HG02943 (cell line): ENCODE measurements around the gene ELMO1.

Experiments used
- ATAC-seq: cut with Tn5 transposase; IDR thresholded peaks from one replicate; pipeline ENCODE4 v1.9.1; 2021; ENCODE audit warnings: mild to moderate bottlenecking, low read depth, moderate library complexity; ENCODE audit not compliant: unreplicated experiment

ELMO1 gene

DNA sequence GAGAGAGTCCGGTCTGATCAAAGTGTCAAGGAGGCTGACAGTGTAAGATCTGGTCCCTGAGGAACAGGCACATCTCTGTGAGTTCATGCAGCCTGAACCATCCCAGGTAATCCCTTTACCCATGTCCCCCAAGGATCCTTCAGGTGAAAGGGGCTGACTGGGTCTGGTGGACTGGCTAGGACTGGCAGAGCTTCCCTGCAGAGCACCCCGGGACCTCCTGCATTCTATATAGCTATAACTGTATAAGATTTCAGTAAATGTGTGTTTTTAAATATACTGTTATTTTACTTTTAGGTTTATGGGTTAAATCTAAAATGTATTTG lies 246.8 kb downstream of the ELMO1 start:
- ATAC-seq = no peak

DNA sequence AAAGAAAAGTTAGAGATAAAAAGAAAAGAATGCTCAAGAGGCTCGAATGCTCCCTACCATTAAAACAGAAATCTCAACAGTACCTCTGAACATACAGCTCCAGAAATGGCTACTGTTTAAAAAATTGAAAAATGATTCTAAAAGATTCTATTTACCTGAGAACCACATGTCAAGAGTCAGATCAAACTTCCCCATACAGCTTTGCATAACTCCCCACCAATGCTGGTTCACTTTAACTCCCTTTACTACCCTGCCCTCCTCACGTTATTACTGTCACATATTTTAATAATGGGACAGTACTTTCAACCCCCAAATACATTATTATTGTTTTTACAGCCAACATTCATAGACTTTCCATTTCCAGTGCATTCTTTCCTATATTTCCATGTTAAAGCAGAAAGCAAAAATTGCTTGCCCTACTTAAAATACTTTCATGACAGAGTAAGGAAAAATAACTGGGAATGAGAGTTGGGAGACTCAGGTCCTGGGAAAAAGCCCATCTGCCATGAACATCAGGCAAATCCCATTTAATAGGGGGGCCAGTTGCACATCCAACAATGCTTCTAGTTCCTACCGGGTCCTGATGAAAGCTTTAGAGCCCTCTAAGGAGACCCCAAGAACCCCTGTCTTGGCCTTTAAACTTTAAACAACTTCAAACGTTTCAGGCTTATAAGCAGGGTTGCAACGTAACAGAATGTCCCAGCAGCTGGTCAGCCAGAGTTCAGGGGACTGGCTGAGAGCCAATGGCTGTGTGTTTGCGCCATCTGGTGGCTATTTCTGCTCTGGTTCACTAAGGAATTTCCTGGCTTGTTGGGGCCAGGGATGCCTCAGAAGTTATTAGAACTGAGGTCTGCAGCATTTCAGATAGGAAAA lies 247.4 kb downstream of the ELMO1 start:
- no peak for ATAC-seq

DNA sequence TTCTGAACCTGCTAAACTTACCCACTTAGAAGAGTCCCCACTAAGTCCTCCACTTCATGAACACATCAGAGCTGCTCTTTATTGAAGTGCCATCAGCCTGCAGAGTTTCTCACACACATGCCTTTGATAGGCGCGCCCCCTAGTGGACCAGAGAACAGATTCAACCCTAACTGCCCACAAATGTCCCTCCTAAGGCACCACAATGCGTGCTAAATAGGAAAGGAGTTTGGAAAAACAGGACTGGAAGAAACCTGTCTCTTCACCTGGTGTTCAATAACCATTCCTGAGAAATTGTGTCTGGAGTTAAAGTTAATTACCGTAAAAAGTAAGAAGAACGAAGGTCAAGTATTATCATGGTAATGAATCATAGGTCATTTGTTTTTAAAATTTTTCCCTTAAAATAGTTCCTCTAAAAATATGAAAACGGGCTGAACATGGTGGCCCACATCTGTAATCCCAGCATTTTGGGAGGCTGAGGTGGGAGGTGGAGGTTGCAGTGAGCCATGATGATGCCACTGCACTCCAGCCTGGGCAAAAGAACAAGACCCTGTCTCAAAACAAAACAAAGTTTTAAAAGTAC lies 249.7 kb downstream of the ELMO1 start:
- peak; percentile 70 for ATAC-seq

DNA sequence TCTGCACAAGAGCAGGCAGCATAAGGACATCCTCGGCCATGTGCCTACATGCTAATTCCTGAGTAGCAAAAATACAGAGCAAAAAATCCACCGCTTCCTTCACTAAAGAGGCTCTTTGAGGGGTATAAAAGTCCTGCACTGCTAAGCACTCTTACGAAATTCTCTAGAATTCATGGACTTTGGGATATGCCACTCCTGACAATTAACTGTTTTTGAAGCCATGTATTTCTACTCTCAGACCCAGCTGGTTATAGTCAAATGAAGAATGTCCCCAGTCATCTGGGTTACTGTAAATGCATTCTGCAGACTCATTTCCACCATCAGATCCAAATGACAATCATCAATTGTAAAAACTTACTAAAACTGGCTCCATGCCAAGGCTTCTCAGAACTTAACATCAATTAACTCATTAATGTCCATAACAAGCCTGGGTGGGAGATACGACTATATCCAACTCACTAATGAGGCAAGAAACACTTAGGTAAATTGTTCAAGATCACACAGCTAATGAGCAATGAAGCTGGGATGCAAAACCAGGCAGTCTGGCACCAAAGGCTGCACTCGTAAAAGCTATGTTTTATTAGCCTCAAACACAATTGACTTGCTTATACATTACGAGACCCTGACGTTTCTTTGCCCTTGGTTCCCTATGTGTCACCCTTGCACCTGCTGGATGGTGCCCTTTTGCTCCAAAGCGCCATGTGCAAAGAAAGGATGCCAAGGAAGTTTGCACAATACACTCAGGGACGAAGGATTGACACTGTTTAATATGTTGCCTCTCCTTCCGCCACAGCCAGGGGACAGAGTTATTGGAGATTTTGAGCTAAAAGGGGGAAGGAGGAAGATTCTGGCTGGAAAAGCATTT lies 250.4 kb downstream of the ELMO1 start:
- ATAC-seq = no peak

DNA sequence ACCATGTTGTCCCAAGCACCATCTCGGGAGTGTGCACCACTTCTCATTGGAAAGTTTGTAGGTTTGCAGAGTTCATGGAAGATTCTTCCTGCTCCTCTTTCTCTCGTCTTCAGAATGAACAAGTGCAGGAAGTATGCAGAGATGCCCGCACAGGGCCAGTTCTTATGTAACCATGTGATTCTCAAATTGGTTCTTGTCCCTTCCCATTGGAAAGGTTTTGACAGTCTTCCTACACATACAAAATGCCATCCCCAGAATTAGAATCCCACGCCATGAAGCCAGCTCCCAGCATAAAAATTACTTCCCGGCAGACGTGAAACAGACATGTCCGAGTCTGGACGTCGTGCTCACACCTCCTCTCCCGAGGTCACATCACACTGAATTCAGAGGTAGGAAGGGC lies 251.6 kb downstream of the ELMO1 start:
- ATAC-seq = no peak

DNA sequence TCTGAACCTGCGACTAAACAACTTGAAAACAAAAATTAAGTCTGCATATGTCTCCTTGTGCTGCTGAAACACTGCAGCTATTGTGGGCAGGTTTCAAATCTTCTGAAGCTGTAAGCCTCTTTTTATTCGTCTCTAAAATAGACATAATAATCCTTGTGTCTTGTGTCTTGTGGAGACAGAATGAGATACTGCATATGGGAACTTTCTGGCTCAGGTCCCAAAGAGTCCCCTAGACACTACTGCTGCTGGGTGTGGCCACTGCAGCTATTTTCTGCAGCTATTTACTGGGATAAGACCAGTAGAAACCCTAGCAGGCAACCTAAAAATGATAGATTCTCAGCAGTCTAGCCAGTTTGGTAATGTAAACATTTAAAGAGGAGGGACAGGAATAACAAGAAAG lies 252.0 kb downstream of the ELMO1 start:
- no peak for ATAC-seq

DNA sequence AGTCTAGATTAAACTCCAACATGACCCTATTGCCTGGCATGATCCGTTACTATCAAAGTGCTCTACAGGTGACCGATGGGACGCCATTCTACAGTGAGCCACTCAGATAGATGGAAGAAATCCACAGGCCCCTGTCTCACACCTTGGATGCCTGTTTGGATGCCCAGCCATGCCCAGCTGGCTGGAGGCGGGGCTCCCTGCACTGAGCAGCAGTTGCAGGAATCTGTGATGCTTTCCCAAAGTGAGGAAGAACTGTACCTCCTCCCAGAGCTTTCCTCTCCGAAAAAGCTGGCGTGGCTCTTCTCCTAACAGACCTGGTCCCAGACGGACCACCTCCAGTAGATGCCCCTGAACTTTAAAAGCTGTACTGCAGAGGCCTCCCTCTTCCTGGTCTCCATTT lies 253.3 kb downstream of the ELMO1 start:
- ATAC-seq = no peak

DNA sequence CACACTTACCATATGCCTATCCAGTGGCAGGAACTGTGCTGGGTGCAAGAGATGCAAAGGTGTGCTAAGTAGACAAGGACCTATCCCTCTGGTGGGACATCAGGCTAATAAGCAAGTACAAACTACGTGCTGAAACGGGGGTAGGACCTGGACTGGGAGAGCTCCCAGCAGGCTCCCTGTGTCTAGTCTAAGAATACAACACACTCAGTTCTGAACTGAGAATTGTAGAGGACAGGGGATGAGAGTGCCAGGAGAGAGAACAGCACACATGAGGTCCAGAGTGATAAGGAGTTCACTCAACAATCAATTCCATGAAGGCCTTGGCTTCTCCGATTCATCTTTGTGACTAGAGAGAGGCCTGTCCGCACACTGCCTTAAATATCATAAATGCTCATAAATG lies 253.7 kb downstream of the ELMO1 start:
- ATAC-seq = no peak

DNA sequence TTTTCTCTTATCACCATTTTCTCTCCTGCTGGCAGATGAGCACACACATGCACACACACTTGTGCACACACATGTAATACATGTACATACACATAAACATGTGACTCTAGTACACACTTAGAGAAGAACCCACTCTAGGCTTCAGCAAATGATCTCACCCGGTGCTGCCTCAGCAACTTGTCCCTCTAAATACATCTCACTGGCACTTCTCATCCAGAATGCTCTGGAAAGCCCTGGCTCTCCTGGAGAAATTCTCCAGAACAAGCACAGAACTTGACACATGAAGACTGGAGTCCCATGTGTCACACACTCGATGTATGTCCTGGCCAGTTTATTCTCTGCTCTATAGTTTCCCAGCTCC lies 254.9 kb downstream of the ELMO1 start:
- no peak for ATAC-seq

DNA sequence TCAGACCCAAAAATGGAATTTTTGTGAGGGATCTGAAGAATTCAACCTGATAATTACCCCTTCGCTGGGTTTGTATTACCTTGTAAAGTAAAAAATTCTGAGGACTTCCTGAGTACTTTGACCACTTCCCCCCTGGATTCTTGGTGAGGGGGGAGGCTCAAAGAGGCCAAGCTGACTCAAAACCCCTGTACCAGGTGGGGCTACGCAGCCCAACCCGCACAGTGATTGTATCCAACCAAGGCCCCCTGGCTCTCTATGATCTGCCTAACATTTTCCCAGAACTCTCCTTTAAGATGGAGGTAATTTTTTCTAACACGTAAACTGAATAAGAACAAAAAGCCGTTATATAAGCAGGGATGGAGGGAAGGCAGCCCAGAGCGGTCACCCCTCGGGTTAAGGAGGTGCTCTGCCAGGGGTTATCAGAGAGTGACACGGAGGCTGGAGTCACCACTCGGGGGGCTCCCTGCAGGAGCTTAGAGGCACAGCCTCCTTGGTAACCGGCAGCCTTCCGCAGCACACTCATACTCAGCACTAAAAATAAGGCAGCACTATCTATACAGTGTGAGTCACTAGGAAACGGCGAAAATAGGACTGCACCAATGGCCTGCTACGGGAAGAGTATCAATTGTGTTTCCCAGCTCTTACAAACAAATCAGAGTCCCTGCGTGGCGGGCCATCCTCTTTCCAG lies 255.4 kb downstream of the ELMO1 start:
- ATAC-seq = no peak

DNA sequence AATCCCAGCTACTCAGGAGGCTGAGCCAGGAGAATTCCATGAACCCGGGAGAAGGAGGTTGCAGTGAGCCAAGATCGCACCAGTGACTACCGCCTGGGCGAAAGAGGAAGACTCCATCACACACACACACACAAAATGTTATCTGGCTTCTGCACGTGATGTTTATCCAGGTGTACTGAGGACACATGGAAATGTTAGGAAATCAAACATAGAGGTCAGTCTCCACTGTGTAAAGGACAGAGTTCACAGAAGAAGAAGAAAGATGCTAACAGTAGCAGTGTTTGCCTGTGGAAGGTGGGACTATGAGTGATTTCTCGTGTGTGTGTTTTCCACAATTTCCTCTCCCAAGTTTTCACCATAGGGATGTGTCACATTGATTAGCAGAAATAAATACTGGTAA lies 256.9 kb downstream of the ELMO1 start:
- ATAC-seq = no peak

DNA sequence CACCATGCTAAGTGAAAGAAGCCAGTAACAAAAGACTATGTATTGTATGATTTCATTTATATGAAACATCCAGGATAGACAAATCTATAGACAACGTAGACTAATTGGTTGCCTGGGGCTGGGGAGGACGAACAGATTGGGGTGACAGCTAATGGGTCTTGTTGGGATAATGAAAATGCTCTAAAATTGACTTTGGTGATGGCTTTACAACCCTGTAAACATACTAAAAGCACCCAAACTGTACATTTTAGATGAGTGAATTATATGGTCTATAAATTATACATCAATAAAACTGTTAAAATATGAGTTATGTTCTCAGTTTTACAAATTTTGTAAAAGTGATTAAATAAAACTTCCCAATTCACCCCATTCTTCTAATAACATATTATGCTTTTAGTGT lies 261.5 kb downstream of the ELMO1 start:
- no peak for ATAC-seq

DNA sequence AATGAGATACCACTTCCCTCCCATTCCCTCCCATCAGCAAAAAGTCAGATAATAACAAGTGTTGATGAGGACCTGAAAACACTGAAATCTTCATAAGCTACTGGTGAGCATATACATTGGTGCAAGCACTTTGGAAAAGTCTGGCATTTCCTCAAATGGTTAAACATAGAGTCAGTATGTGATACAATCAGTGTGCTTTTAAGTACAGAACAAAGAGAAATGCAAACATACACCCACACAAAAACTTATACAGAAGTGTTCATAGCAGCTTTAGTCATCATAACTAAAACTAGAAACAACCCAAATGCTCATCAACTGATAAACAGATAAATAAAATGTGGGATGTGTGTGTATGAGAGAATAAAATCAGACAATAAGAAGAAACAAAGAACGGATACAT lies 261.9 kb downstream of the ELMO1 start:
- no peak for ATAC-seq

DNA sequence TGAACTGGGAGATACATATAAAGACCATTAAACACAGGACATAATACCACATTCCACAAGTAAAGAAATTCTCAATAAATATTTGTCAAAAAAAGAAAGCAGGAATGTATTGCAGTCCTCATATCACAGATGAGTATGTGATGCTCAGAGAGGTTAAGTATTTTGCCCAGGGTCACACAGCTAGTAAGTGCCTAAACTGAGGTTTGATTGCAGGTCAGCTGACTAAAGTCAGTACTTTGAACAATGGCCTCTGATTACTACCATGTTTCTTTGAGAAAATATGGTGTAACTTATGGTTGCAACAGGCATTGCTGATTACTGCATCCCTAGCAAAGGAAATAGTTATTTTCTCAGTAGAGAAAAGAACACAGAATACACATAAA lies 267.1 kb downstream of the ELMO1 start:
- no peak for ATAC-seq

DNA sequence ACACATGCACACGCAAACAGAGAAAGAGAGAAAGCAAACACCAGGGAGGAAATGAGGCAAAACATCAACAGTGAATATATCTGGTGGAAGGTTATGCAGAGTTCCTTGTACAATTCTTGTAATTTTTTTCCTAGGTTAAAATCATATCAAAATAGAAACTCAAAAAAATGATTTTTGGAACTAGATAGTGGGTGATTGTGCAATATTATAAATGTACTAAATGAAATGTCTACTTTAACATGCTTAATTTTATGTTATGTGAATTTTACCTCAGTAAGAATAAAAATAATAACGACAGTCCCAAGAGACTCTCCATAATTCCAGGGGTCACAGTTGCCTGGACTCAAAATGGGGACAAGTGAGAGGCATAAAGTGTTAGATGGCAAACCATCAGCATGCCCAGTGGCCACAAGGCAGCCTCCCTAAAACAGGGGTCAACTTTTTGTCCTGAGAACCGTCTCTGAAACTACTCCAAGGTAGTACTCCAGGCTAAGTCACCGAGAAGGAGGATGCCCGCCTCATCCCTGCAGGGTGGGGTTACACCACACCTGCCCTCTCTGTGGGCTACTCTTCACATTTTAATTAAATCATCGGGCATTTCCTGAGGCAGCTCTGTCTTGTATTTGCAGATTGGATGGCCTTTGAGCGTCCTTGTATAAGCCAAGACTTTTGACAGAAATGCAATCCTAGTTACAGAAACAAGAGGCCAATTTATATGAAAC lies 267.7 kb downstream of the ELMO1 start:
- ATAC-seq = no peak

DNA sequence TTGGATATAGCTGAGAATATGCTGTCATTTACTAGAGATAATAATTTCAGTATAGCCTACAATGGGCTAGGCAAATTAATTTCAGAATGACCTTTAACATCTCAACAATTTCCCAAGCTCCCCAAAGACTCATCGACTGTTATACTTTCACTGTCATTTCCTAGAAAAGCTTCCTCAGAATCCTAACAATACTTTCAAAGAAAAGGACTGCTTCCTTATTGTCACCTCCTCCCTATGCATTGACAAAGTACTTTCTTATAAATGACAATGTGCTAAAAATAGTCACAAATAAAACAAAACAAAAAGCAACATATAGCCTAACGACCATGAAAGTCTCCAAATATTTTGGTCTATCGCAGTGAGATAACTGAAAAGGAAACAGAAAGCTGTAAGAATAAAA lies 272.6 kb downstream of the ELMO1 start:
- no peak for ATAC-seq

DNA sequence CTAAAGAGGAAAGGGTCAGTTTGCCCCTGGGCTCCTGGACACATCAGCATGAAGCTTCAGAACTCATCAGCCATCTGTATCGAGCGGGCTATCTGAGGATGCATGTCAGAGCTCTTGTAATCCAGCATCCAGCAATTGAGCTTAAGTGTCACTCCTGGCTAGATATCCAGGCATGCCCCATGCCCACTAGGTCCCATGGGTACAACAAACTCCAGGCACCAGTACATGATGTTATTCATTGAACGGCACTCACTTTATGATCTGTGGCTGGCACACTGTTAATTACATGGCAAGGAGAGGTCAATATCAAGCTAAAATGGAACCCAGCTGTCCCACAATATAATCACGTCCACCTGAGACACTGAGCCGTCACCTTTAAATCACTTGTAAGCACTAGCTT lies 274.2 kb downstream of the ELMO1 start:
- ATAC-seq = no peak

DNA sequence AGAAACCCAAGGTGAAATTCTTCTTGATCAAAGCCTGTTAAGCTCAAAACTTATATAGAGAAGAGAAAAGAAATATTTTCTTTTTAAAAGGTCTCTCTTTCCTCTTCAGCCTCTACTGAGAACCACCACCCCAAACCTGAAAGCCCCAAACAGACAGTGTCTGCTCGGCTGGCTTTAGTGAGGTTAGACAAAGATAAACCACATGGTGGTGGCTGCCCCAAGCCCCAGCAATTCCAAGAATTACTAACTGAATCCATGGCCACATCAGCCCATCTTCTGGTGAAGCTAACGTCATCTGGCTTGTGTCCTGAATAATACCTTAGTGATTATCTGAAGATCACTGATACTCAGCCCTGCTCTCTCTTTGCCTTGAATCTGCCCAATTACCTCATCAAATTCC lies 275.0 kb downstream of the ELMO1 start:
- ATAC-seq = no peak

DNA sequence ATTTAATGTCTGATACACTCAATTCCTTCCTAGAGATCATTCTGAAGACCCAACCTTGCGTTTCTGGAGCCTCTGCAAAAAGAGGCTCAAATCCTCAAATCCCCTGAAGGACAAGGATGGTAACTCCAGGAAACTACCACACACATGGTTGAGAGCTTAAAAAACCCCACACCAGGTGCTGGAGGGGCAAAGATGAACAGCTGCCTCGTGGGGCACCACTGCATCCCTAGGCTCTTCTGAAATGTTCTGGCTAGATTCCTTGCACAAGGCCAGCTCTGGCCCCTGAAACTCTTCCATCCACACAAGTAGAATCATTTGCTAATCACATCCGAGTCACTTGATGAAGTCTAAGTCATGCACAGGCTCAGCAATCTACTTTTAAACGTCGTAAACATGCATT lies 286.6 kb downstream of the ELMO1 start:
- no peak for ATAC-seq

DNA sequence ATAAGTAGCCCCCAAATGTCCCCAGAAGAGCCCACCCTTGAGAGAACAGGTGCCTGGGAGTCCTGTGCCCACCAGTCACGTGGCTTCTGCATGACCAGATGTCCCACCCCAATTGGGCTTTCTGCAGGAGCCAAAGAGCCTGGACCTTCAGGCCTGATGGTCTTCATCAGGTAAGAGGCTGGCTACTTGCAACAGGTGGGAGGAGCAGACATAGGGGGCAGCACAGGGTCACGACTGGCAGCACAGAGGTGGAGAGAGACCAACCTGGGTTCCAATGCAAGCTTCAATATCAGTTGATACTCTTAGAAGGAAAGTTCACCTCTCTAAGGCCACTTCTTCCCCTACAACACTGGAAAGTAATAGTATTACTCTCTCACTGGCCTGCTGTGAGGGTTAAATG lies 288.0 kb downstream of the ELMO1 start:
- no peak for ATAC-seq
